Peyer's patch (tissue), 4 donors: ENCODE data around the gene PDE8B.

Experiments used
- CTCF ChIP-seq, 6 experiments: fragments of 450-650 bp in 4 of 6; fragments of 200-600 bp in 2 of 6; sonication (generic) in 1 of 6; IDR thresholded peaks; one replicate each; pipeline ENCODE4 v1.5.1; 2017 to 2019; ENCODE audit warnings: antibody characterized with exemption in 6 of 6, mild to moderate bottlenecking in 3 of 6, moderate library complexity in 1 of 6
- POLR2A ChIP-seq, 2 donors: fragments of 450-650 bp; IDR thresholded peaks; one replicate each; pipeline ENCODE4 v1.5.1; 2017; ENCODE audit warnings: antibody characterized with exemption in 2 of 2, mild to moderate bottlenecking in 2 of 2, moderate library complexity in 2 of 2

GRCh38 chr5:77167063-77167462 lies 43.4 kb upstream of the PDE8B start:
- TF ChIP-seq CTCF (IDR thresholded peaks at IDR 0.05) (no peak), POLR2A (IDR thresholded peaks at IDR 0.05) (no peak)
